Gastrocnemius medialis (tissue), 4 donors: ENCODE results near the gene ATP13A3. TPM values are rescaled to one million over a fixed set of nuclear protein-coding genes. Genes with fewer than 3 reads are reported as not detected.

Source experiments
- ATAC-seq, 2 donors: fragments of 150-250 bp; one replicate each; pipeline ENCODE4 v1.9.1; 2016
- DNase-seq, 2 donors: peaks; one replicate each; pipeline ENCODE4 v3.0.0-alpha.2; 2019
- H3K27ac ChIP-seq, 4 donors: fragments of 200-600 bp; sonication (generic); 1 replicate in 1 of 4; 2 replicates in 3 of 4; pipeline ENCODE4 v1.5.1; 2016 to 2018; ENCODE audit warnings: mild to moderate bottlenecking in 2 of 4, moderate library complexity in 1 of 4
- H3K27me3 ChIP-seq, 3 donors: fragments of 200-600 bp; sonication (generic) in 2 of 3; 1 replicate in 1 of 3; 2 replicates in 2 of 3; pipeline versions ENCODE4 v1.5.1 to v1.6.0; 2016 to 2019; ENCODE audit warnings: mild to moderate bottlenecking in 1 of 3, moderate library complexity in 1 of 3
- H3K36me3 ChIP-seq, 2 donors: fragments of 200-600 bp; sonication (generic) in 1 of 2; one replicate each; pipeline ENCODE4 v1.5.1; 2017 to 2018
- H3K4me1 ChIP-seq, 2 donors: fragments of 200-600 bp; sonication (generic) in 1 of 2; one replicate each; pipeline ENCODE4 v1.5.1; 2016 to 2017; ENCODE audit warnings: mild to moderate bottlenecking in 2 of 2
- H3K4me3 ChIP-seq, 4 donors: fragments of 200-600 bp; sonication (generic) in 3 of 4; 1 replicate in 1 of 4; 2 replicates in 3 of 4; pipeline ENCODE4 v1.5.1; 2016 to 2019; ENCODE audit warnings: mild to moderate bottlenecking in 2 of 4
- H3K9me3 ChIP-seq, 3 donors: fragments of 200-600 bp; sonication (generic) in 2 of 3; 1 replicate in 1 of 3; 2 replicates in 2 of 3; pipeline ENCODE4 v1.5.1; 2016 to 2019
- POLR2A ChIP-seq, 2 donors: fragments of 450-650 bp; IDR thresholded peaks; one replicate each; pipeline ENCODE4 v1.6.1; 2017; ENCODE audit warnings: antibody characterized with exemption in 2 of 2, mild to moderate bottlenecking in 2 of 2, moderate library complexity in 2 of 2
- in situ Hi-C, 4 donors: fragments of 200-750 bp; cut with MboI; loops; one replicate each; pipeline versions ENCODE4 v1.15.0 to v1.8.0; 2017; ENCODE audit warnings: low sequenced_read_pairs in 4 of 4
- intact Hi-C: fragments of 100-400 bp; cut with DNase I; formaldehyde crosslinking; loops from one replicate; pipeline ENCODE4 v1.15.1; 2023; ENCODE audit warnings: low total_unique reads
- total RNA-seq, 4 donors: library from RNA; depleted of rRNA; stranded (reverse); fragments of >200 nt; gene quantifications; one replicate each; pipeline versions ENCODE4 v1.1.0 to v1.2.3, GENCODE V29; 2016
- TF ChIP-seq, protein P1 (sequence below), 5 experiments: fragments of 450-650 bp in 3 of 5; fragments of 200-600 bp in 2 of 5; sonication (generic) in 2 of 5; IDR thresholded peaks in 4 of 5; conservative IDR thresholded peaks in 1 of 5; 1 replicate in 4 of 5; 2 replicates in 1 of 5; pipeline ENCODE4 v1.5.1; 2016 to 2019; ENCODE audit warnings: antibody characterized with exemption in 5 of 5, mild to moderate bottlenecking in 3 of 5, moderate library complexity in 3 of 5

The ATP13A3 gene
- total RNA-seq, 4 donors from 2014 or later, result 31.8 to 90.2 (median 57.3) TPM

DNA sequence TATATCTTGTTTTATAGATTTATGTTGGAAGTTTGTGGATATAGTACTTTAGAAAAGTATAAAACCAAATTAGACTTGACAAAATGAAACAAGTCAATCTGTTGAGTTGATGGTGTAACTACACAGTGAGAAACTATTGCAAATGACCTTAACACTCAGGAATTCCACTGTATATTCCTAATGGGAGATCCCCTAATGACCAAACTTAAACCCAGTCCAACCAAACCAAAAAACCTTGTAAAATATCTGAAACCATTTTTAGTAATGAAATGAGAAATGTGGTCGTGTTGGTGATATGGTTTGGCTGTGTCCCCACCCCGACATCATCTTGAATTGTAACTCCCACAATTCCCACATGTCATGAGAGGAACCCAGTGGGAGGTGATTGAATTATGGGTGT lies 31.9 kb upstream of the ATP13A3 start:
- Histone ChIP-seq H3K27me3 (no peaks in the 10 kb centered on the region), H3K9me3 (no peaks in the 10 kb centered on the region), H3K36me3 (no peaks in the 10 kb centered on the region), H3K27ac (no peak overlapping the region), H3K4me3 (no peak overlapping the region), H3K4me1 (peaks cover 5 to 7% of the 10 kb centered on the region in 2 donors)
- intact Hi-C loops, result no loop called here
- in situ Hi-C loops, result no loop called here
- no peak for ATAC-seq
- TF ChIP-seq, protein P1, sequence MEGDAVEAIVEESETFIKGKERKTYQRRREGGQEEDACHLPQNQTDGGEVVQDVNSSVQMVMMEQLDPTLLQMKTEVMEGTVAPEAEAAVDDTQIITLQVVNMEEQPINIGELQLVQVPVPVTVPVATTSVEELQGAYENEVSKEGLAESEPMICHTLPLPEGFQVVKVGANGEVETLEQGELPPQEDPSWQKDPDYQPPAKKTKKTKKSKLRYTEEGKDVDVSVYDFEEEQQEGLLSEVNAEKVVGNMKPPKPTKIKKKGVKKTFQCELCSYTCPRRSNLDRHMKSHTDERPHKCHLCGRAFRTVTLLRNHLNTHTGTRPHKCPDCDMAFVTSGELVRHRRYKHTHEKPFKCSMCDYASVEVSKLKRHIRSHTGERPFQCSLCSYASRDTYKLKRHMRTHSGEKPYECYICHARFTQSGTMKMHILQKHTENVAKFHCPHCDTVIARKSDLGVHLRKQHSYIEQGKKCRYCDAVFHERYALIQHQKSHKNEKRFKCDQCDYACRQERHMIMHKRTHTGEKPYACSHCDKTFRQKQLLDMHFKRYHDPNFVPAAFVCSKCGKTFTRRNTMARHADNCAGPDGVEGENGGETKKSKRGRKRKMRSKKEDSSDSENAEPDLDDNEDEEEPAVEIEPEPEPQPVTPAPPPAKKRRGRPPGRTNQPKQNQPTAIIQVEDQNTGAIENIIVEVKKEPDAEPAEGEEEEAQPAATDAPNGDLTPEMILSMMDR (IDR thresholded peaks at IDR 0.05 in 4 of 5, conservative IDR thresholded peaks at IDR 0.05 in 1 of 5), result no peak
- no peak for TF ChIP-seq POLR2A (IDR thresholded peaks at IDR 0.05)
- no peak for DNase-seq

DNA sequence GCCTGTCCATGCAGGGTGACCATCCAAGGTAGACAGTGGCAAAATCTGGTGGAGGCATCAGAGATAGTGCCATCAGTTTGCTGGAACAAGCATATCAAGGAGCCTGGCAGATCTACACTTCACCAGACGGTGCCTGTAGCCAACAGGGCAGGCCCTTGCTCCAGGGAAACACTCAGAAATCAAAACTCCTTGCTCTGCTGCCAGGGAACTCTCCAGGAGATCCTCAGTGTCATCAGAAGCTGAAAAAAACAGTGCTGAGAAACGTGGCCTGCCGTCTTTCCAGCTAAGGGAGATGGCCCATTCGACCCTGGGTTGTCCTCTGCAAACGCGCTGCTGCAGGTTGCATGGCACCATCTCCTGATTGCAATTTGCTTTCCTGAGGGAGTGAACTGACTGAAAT lies 30.5 kb upstream of the ATP13A3 start:
- Histone ChIP-seq H3K9me3 (no peaks in the 10 kb centered on the region), H3K36me3 (no peaks in the 10 kb centered on the region)
- intact Hi-C loops, result no loop called here

GRCh38 chr3:194514626-194515025 lies 27.8 kb upstream of the ATP13A3 start:
- H3K27ac ChIP-seq, result no peak overlapping the region
- H3K36me3 ChIP-seq, result no peaks in the 10 kb centered on the region
- in situ Hi-C loops (no loop called here), intact Hi-C loops (no loop called here)
- DNase-seq, result no peak
- H3K9me3 ChIP-seq, result no peaks in the 10 kb centered on the region
- H3K4me1 ChIP-seq, result no peaks in the 10 kb centered on the region
- no peaks in the 10 kb centered on the region for H3K27me3 ChIP-seq
- H3K4me3 ChIP-seq, result no peak overlapping the region
- no peak for ATAC-seq
- no peak for TF ChIP-seq POLR2A (IDR thresholded peaks at IDR 0.05)
- TF ChIP-seq, protein P1 (IDR thresholded peaks at IDR 0.05 in 4 of 5, conservative IDR thresholded peaks at IDR 0.05 in 1 of 5), result no peak

More for the DNA sequence above, 30.5 kb upstream of the ATP13A3 start:
- H3K4me3 ChIP-seq, result no peak overlapping the region
- DNase-seq (no peak), ATAC-seq (no peak)
- TF ChIP-seq, protein P1 (IDR thresholded peaks at IDR 0.05 in 4 of 5, conservative IDR thresholded peaks at IDR 0.05 in 1 of 5), result no peak
- no peak for TF ChIP-seq POLR2A (IDR thresholded peaks at IDR 0.05)
- peaks cover 5 to 7% of the 10 kb centered on the region in 2 donors for H3K4me1 ChIP-seq
- H3K27ac ChIP-seq, result no peak overlapping the region
- in situ Hi-C loops, result no loop called here
- no peaks in the 10 kb centered on the region for H3K27me3 ChIP-seq

- Histone ChIP-seq H3K9me3 (no peaks in the 10 kb centered on the region), H3K4me1 (no peaks in the 10 kb centered on the region), H3K4me3 (no peak overlapping the region), H3K36me3 (no peaks in the 10 kb centered on the region), H3K27ac (no peak overlapping the region), H3K27me3 (no peaks in the 10 kb centered on the region)
- no peak for DNase-seq
- no peak for TF ChIP-seq POLR2A (IDR thresholded peaks at IDR 0.05)
- TF ChIP-seq, protein P1 (IDR thresholded peaks at IDR 0.05 in 4 of 5, conservative IDR thresholded peaks at IDR 0.05 in 1 of 5), result no peak
- ATAC-seq, result no peak
- in situ Hi-C loops, result no loop called here
- intact Hi-C loops, result no loop called here
These were observed 26.2 kb upstream of the ATP13A3 start for GRCh38 chr3:194512895-194513601.
